NCI-H82 (cell line): Measurements from ENCODE around the gene RCBTB1.
"Not testable (repeated sequence)": the region's sequence is repeated elsewhere in the genome, so short reads cannot be mapped to it uniquely, and the experiment has no call there.

Experiments used
- DNase-seq: peaks from one replicate; lab custom pipeline; 2025; lab: John Stamatoyannopoulos, UW

Gene RCBTB1

DNA sequence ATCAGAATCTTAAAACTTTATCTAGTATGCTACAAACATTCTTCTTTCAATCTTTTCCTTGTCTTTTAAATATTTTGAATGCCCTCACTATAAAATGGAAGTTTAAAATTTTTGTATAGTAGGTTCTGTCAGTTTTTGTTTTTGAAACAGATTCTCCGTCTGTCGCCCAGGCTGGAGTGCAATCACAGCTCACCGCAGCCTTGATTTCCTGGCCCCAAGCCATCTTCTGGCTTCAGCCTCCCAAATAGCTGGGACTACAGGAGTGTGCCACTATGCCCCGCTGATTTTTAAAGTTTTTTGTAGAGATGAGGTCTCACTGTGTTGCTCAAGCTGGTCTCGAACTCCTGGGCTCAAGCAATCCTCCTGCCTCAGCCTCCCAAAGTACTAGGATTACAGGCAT is 68.9 kb downstream of the RCBTB1 start:
- no peak for DNase-seq

DNA sequence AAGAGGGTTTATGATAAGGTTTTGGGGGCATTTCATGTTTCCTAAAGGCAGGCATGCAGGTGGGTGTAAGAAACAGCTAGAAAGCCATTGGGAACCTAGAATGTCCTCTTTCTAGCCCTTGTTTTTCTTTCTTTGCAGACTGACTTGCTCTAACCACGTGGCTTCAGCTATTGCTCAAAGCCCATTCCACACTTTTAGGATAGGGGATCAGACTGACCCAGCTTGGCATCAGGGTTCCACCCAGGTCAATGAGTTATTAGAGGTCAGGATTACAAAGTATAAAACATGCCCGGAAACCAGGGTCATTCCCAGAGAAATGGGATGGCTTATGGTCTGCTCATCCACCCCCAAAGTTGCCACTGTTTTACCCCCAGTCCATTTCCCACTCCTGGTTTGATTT is 72.8 kb downstream of the RCBTB1 start:
- no peak for DNase-seq

DNA sequence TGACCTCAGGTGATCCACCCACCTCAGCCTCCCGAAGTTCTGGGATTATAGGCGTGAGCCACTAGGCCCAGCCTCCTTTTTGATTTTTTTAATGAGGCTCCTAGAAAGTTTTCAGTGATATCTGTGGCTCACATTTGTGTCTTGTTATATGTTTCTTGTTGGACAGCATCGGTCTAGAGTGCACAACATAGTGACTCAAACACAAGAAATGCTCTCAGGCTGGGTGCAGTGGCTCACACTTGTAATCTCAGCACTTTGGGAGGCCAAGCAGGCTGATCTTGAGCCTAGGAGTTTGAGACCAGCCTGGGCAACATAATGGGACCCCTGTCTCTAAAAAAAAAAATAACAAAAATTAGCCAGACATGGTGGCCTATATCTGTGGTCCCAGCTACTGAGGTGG is 81.4 kb downstream of the RCBTB1 start:
- no peak for DNase-seq

DNA sequence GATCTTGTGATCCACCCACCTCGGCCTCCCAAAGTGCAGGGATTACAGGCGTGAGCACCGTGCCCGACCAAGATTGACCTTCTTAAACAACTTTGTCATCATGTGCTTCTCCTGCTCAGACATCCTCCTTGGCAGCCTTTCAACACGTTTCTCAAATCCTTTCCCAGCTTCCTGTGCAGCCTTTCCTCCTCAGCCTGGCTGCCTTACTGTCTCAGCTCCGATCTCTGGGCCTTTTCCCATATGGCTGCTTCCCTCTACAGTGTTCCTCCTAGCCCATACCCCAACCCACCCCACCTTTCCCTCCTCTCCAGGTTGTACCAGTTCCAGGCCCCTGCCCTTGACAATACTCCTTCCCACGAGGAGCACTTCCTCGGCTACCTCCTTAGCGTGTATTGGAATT is 82.4 kb downstream of the RCBTB1 start:
- DNase-seq: peak; percentile 31

DNA sequence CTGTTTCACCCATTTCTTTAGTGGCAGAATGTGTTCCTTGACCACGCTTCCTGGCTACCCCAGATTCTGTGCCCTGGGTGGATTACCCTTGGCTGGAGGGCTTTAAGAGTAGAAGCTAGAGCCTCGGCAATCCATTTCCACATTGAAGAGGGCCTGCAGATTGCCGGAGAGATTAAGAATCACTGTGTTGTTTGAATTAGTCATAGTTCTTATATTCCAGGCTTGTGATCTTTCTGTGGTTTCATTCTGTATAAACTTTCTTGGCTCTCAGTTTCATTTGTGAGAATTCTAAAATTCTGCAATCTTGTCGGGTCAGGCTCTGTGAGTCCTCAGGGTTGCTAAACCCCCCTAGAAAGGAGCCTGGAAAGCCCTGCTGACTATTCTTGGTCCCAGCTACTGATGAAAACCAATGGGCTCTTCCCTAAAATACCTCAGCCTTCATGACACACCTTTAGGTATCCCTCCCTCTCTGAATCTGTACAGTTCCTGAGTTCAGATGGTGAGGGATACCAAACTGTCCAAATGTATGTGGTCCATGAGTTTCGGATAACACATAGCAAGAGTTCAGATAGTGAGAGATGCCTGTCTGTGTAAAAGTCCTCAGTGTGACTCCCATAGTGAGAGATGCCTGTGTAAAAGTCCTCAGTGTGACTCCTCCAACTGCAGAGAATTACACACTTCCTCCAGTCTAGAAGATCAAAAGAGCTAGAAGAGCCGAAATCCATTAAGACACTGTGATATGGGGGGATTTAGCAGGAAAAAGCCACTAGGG is 85.3 kb downstream of the RCBTB1 start:
- no peak for DNase-seq

DNA sequence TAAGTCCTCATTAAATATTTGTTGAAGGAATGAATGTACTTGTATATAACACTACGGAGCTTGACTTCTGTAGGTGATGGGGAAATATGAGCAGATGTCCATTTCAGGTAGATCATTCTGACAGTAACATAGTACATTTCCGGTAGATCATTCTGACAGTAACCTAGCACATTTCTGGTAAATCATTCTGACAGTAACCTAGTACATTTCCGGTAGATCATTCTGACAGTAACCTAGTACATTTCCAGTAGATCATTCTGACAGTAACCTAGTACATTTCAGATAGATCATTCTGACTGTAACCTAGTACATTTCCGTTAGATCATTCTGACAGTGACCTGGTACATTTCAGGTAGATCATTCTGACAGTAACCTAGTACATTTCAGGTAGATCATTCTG is 87.2 kb downstream of the RCBTB1 start:
- DNase-seq: no peak

DNA sequence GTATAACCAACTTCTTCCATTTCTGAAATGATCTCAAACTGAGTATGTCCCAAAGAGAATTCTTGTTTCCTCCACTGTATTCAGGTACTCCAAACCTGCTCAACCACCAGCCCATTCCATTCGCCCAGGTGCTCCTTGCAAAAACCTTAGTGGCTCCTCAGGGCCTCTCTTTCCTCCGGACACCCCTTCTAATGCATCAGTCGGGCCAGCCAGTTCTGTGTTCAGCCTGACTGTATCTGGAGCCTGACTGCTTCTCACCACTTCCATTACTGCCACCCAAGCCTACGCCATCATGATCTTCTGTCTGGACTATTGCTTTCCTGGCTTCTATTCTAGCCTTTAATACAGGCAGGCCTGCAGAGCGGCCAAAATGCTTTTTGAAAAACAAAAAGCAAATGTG is 88.1 kb downstream of the RCBTB1 start:
- DNase-seq: no peak

DNA sequence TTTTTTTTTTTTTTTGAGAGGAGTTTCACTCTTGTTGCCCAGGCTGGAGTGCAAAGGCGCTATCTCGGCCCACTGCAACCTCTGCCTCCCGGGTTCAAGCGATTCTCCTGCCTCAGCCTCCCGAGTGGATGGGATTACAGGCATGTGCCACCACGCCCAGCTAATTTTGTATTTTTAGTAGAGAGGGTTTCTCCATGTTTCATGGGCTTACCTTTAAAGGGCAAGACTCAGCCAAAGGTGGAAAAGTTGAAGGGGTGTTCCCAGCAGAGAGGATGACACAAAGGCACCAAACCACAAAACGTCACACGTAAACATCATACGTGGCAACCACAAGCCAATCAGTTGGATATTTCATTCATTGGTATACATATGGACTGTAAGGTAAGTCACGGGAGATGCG is 88.5 kb downstream of the RCBTB1 start:
- not testable (repeated sequence) for DNase-seq

DNA sequence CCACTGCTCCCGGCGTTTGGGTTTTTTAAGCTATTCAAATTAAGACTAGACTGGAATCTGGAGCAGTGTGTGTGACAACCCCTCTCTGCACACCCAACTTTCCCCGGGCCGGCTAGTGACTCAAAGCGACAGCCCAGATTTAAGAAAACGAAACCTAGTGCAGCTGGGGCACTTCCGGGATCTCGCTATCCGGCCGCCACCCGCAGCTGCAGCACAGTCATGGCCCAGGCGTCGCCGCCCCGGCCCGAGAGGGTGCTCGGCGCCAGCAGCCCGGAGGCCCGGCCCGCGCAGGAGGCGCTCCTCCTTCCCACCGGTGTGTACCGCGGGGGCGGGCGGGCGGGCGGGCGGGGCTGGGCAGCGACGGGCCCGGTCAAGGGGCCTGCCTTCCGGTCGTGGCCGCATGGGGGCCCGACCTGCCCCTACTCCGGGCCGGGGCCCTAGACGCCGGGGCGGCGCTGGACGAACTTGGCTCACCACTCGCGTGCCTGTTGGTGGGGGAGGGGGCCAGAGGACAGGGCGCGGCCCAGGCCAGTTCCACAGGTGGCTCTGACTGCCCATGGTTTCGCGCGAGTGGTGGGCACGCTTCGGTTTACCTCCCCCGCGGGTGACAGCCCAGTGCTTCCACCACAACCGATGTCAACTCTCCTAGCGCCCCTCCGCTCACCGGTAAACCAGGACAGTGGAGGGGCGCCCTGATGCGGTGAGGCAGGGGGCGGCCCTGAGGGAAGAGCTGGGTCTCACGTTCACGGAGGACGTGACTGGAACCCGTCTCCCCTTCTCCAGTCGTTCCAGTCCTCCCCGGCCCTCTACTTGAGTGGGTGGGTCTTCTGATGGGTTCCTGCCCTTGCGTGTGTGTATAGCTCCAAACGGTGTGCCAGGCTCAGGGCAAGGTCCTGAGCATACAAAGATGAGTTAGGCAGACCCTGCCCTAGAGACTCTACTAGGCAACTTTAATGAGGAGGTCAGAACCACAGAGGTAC is 89.3 kb downstream of the RCBTB1 start, which contains the start of gene PHF11:
Gene PHF11 (plus strand): TSS at position 171 of the 980 bp plus-strand sequence. CDS start 49 bp downstream, at position 220.
- DNase-seq: no peak

DNA sequence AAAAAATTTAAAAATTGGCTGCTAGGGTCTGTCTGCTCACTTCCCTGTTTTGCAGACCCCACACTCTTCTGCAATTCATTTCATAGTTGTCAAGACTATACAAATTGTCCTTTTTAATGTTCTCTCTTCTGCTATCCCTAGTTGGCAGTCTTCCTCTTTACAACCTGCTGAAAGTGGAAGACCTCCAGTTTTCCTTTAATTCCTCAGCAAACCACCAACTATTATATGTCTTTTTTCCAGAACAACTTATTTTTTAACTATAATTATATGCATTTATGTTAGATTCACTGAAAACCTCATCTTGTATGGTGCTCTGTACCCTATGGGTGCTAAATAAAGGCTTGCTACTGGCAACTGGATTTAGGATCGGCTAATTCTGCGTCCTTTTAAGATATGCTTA is 90.7 kb downstream of the RCBTB1 start:
- DNase-seq: no peak

DNA sequence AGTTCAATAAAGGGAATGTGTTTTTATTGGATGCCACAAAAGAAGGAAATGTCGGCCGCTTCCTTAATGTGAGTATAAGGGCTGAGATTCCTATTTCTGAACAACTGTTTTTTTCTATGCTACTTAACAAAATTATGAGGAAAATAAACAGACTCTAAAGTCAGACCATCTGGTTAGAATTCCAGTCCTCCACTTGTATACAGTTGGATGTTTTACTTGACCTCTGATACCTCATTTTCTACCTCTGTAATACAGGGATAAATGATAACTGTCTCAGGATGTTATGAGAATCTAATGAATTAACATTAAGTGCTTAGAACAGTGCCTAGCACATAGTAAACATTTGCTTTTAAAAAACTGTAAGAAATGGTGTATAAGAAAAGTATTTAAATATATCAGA is 96.8 kb downstream of the RCBTB1 start:
- no peak for DNase-seq
